H7 (cell line): ENCODE results near the gene RAP2B. TPM values are rescaled to one million over a fixed set of nuclear protein-coding genes. Genes with fewer than 3 reads are reported as not detected.
"Not testable (repeated sequence)": the region's sequence is repeated elsewhere in the genome, so short reads cannot be mapped to it uniquely, and the experiment has no call there.

Experiments
- DNase-seq: peaks from one replicate; pipeline ENCODE4 v3.0.0; 2012
- H3K27me3 ChIP-seq: 2 replicates; pipeline ENCODE4 v1.6.0; 2011; ENCODE audit warnings: mild to moderate bottlenecking, low read length; ENCODE audit not compliant: control insufficient read depth, insufficient read depth
- H3K36me3 ChIP-seq: replicated peaks from 2 replicates; pipeline ENCODE4 v1.5.1; 2011; ENCODE audit warnings: low read length; ENCODE audit not compliant: control insufficient read depth, insufficient read depth
- H3K4me3 ChIP-seq: 2 replicates; pipeline ENCODE4 v1.5.1; 2011; ENCODE audit warnings: low read depth, mild to moderate bottlenecking, control low read depth, low read length, moderate library complexity; ENCODE audit not compliant: insufficient read depth
- total RNA-seq: library from RNA; depleted of rRNA; stranded (reverse); fragments of >200 nt; shearing (Covaris generic); gene quantifications from 2 replicates; pipeline ENCODE4 v1.2.3, GENCODE V29; 2014

RAP2B gene
- total RNA-seq, 1 experiment from 2014 or later = 13.7 TPM

GRCh38 chr3:153166796-153167195 is 4.8 kb downstream of the RAP2B start:
- H3K4me3 ChIP-seq = no peak overlapping the region
- peaks cover 5% of the 10 kb centered on the region for H3K27me3 ChIP-seq
- H3K36me3 ChIP-seq = no peaks in the 10 kb centered on the region
- no peak for DNase-seq

- H3K27me3 ChIP-seq = no peaks in the 10 kb centered on the region
- no peak overlapping the region for H3K4me3 ChIP-seq
- no peak for DNase-seq
- no peaks in the 10 kb centered on the region for H3K36me3 ChIP-seq
Observed at GRCh38 chr3:153169793-153170383, 7.9 kb downstream of the RAP2B start.

- Histone ChIP-seq H3K27me3 (no peaks in the 10 kb centered on the region), H3K4me3 (no peak overlapping the region), H3K36me3 (no peaks in the 10 kb centered on the region)
- DNase-seq = no peak
Observed at GRCh38 chr3:153171256-153171655, 9.2 kb downstream of the RAP2B start.

- no peaks in the 10 kb centered on the region for H3K36me3 ChIP-seq
- no peak for DNase-seq
- no peaks in the 10 kb centered on the region for H3K27me3 ChIP-seq
- H3K4me3 ChIP-seq = no peak overlapping the region
Observed at GRCh38 chr3:153171918-153172317, 9.9 kb downstream of the RAP2B start.

GRCh38 chr3:153172796-153173757 is 11.1 kb downstream of the RAP2B start:
- H3K36me3 ChIP-seq = no peaks in the 10 kb centered on the region
- no peaks in the 10 kb centered on the region for H3K27me3 ChIP-seq
- H3K4me3 ChIP-seq = no peak overlapping the region
- DNase-seq = no peak

GRCh38 chr3:153173758-153174516 is 11.9 kb downstream of the RAP2B start:
- peak; percentile 34 for DNase-seq
- Histone ChIP-seq H3K36me3 (no peaks in the 10 kb centered on the region), H3K27me3 (no peaks in the 10 kb centered on the region)

GRCh38 chr3:153176197-153176596 is 14.2 kb downstream of the RAP2B start:
- no peak for DNase-seq
- Histone ChIP-seq H3K4me3 (no peak overlapping the region), H3K36me3 (no peaks in the 10 kb centered on the region), H3K27me3 (no peaks in the 10 kb centered on the region)

More at GRCh38 chr3:153173758-153174516, 11.9 kb downstream of the RAP2B start:
- H3K4me3 ChIP-seq = no peak overlapping the region

- DNase-seq = no peak
- H3K4me3 ChIP-seq = no peak overlapping the region
- no peaks in the 10 kb centered on the region for H3K36me3 ChIP-seq
- H3K27me3 ChIP-seq = no peaks in the 10 kb centered on the region
Observed at GRCh38 chr3:153180860-153181372, 18.9 kb downstream of the RAP2B start.

- no peak overlapping the region for H3K4me3 ChIP-seq
- no peaks in the 10 kb centered on the region for H3K27me3 ChIP-seq
- H3K36me3 ChIP-seq = no peaks in the 10 kb centered on the region
- no peak for DNase-seq
Observed at GRCh38 chr3:153182501-153183293, 20.7 kb downstream of the RAP2B start.

- Histone ChIP-seq H3K36me3 (no peaks in the 10 kb centered on the region), H3K4me3 (no peak overlapping the region), H3K27me3 (no peaks in the 10 kb centered on the region)
- no peak for DNase-seq
Observed at GRCh38 chr3:153190923-153191322, 28.9 kb downstream of the RAP2B start.

GRCh38 chr3:153192327-153192726 is 30.3 kb downstream of the RAP2B start:
- Histone ChIP-seq H3K36me3 (no peaks in the 10 kb centered on the region), H3K4me3 (no peak overlapping the region), H3K27me3 (no peaks in the 10 kb centered on the region)
- DNase-seq = no peak

- not testable (repeated sequence) for DNase-seq, H3K36me3 ChIP-seq, H3K4me3 ChIP-seq, H3K27me3 ChIP-seq
Observed at GRCh38 chr3:153193786-153194476, 31.9 kb downstream of the RAP2B start.

GRCh38 chr3:153195349-153195879 is 33.4 kb downstream of the RAP2B start:
- no peaks in the 10 kb centered on the region for H3K36me3 ChIP-seq
- DNase-seq = no peak
- H3K27me3 ChIP-seq = no peaks in the 10 kb centered on the region
- H3K4me3 ChIP-seq = no peak overlapping the region
